ENCODE measurements around the gene STEAP1B. TPM values are rescaled to one million over a fixed set of nuclear protein-coding genes. Genes with fewer than 3 reads are reported as not detected.
"Not testable (repeated sequence)": the region's sequence is repeated elsewhere in the genome, so short reads cannot be mapped to it uniquely, and the experiment has no call there.

The STEAP1B gene
- not detected for total RNA-seq

DNA sequence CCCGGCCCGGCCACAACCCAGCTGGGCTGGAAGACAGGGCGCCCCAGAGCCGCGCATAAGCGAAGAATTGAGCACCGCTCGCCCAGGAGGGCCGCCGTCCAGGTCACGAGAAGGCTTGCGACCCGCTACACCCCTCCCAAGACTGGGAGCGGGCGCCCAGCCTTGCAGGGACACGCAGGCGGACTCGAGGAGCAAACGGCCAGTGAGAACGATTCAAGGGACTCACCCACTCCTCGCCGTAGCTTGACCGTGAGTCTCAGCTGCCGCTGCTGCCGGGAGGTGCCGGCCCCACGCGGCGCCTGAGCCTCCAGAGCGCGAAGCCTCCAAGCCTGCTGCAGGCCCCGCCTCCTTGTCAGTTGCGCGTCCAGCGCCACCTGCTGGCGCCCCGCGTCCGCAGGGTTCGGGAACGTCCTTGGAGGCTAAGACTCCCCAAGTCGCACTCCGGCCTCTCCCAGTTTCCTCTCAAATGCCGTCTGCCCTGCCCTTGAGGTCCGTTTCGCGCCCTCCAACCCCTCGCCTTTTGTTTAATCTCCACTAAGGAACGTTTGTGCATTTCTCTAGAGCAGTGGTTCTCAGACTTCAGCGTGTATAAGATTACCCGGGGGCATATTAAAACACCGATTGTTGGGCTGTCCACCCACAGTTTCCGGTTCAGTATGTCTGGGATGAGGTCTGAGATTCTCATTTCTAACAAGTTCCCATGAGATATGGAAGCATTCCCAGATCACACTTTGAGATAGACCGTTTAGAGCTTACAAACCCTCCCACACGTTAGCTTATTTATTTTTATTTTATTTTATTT is at the start of gene STEAP1B:
STEAP1B (minus strand) TSS at position 301 of the 802 bp plus-strand sequence. CDS start 5,333 bp downstream, outside the sequence.
- peak; percentile 71 for TF ChIP-seq CTCF (IDR thresholded peaks at IDR 0.05)
- H3K36me3 Mint-ChIP-seq (ENCODE audit: low read depth); intact Hi-C loops (cut with micrococcal nuclease); H3K4me3 Mint-ChIP-seq; H3K27ac Mint-ChIP-seq; H3K9me3 Mint-ChIP-seq; H3K4me1 Mint-ChIP-seq (ENCODE audit: low read depth): not testable (repeated sequence)
- peak; percentile 89 for DNase-seq
- CTCF ChIA-PET, result interaction anchor here (0.7 to 1.6 kb wide), 6 partner anchors 26 to 417 kb away, joined by 3 to 13 read pairs (median 4); partner anchors contain the start of gene IL6
- POLR2A ChIA-PET, result interaction anchor here (0.6 kb wide), 1 partner anchor 254 kb away, joined by 3 read pairs; no protein-coding TSS in a partner anchor
- ATAC-seq, result peak; percentile 96
- H3K27me3 Mint-ChIP-seq, result peaks cover 16% of the 10 kb centered on the region

DNA sequence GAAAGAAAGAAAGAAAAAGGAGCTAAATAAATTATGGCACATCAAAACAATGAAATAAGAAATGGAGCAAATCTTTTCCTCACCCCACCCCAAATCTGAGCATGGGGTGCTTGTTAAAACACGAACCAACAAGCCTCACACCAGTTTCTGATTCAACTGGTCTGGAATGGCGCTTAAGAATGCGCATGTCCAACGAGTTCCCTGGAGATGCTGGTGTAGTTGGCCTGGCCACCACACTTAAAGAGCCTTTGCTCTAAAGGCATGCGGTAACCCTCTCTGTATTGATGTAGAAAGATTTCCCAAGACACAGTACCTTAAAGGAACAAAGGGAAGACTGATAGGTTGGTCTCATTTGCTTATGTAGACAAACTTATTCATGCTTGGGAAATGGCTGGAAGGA is 49.1 kb upstream of the STEAP1B start:
- ChIA-PET POLR2A (no interaction called here), CTCF (interaction anchor here (1.1 kb wide), 1 partner anchor 179 kb away, joined by 3 read pairs; no protein-coding TSS in a partner anchor)
- H3K4me3 Mint-ChIP-seq, result no peak overlapping the region
- H3K9me3 Mint-ChIP-seq, result no peaks in the 10 kb centered on the region
- H3K27me3 Mint-ChIP-seq, result peaks cover 55% of the 10 kb centered on the region
- H3K36me3 Mint-ChIP-seq (ENCODE audit: low read depth), result no peaks in the 10 kb centered on the region
- intact Hi-C loops (cut with micrococcal nuclease), result no loop called here
- peaks cover 9% of the 10 kb centered on the region for H3K4me1 Mint-ChIP-seq (ENCODE audit: low read depth)
- H3K27ac Mint-ChIP-seq, result no peak overlapping the region
- no peak for ATAC-seq
- no peak for TF ChIP-seq CTCF (IDR thresholded peaks at IDR 0.05)
- DNase-seq, result no peak

GRCh38 chr7:22548313-22548712 is 48.3 kb upstream of the STEAP1B start:
- H3K4me1 Mint-ChIP-seq (ENCODE audit: low read depth), result peaks cover 9% of the 10 kb centered on the region
- TF ChIP-seq CTCF (IDR thresholded peaks at IDR 0.05), result no peak
- DNase-seq (no peak), ATAC-seq (no peak)
- ChIA-PET POLR2A (no interaction called here), CTCF (interaction anchor here (1.1 kb wide), 1 partner anchor 180 kb away, joined by 3 read pairs; no protein-coding TSS in a partner anchor)
- H3K27ac Mint-ChIP-seq, result no peak overlapping the region
- intact Hi-C loops (cut with micrococcal nuclease), result no loop called here
- no peaks in the 10 kb centered on the region for H3K9me3 Mint-ChIP-seq
- H3K27me3 Mint-ChIP-seq, result peaks cover 55% of the 10 kb centered on the region
- H3K4me3 Mint-ChIP-seq, result no peak overlapping the region
- H3K36me3 Mint-ChIP-seq (ENCODE audit: low read depth), result no peaks in the 10 kb centered on the region

DNA sequence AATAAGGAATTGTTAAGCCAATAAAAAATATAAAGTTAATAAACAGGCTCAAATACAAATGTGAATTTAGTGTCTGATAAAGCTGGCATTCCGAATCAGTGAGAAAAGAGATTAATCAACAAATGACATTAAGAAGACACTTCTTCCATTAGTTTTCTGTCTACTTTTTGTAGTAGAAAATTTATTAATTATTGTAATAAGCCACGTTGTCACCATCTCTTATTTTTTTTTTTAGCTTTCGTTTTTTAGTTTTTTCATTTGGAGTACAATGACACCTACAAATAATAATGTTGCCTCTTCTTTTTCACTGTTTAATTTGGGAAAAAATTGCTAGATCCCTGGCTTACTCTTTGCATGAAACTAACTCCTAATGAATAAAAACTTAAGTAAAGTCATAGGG is 46.8 kb upstream of the STEAP1B start:
- Mint-ChIP-seq H3K4me1 (ENCODE audit: low read depth) (peaks cover 9% of the 10 kb centered on the region), H3K36me3 (ENCODE audit: low read depth) (no peaks in the 10 kb centered on the region), H3K27ac (no peak overlapping the region), H3K27me3 (peaks cover 44% of the 10 kb centered on the region), H3K9me3 (no peaks in the 10 kb centered on the region), H3K4me3 (no peak overlapping the region)
- intact Hi-C loops (cut with micrococcal nuclease), result no loop called here
- ATAC-seq (no peak), DNase-seq (no peak)
- no peak for TF ChIP-seq CTCF (IDR thresholded peaks at IDR 0.05)
- ChIA-PET POLR2A (no interaction called here), CTCF (interaction anchor here (1.3 kb wide), 2 partner anchors 14 to 236 kb away, joined by 4 to 6 read pairs; no protein-coding TSS in a partner anchor)

- POLR2A ChIA-PET, result no interaction called here
- no peaks in the 10 kb centered on the region for H3K36me3 Mint-ChIP-seq (ENCODE audit: low read depth)
Measured at GRCh38 chr7:22545529-22545928, 45.5 kb upstream of the STEAP1B start.

More at GRCh38 chr7:22545529-22545928, 45.5 kb upstream of the STEAP1B start:
- ATAC-seq (no peak), DNase-seq (no peak)
- Mint-ChIP-seq H3K4me1 (ENCODE audit: low read depth) (peaks cover 7% of the 10 kb centered on the region), H3K9me3 (no peaks in the 10 kb centered on the region), H3K27ac (no peak overlapping the region), H3K27me3 (peaks cover 35% of the 10 kb centered on the region), H3K4me3 (no peak overlapping the region)
- CTCF ChIA-PET, result interaction anchor here (0.5 kb wide), 1 partner anchor 510 kb away, joined by 3 read pairs; no protein-coding TSS in a partner anchor
- TF ChIP-seq CTCF (IDR thresholded peaks at IDR 0.05), result no peak
- intact Hi-C loops (cut with micrococcal nuclease), result no loop called here

Data from activated CD8-positive, alpha-beta T cell treated with anti-CD3 and anti-CD28 coated beads for 36 hours (primary cell).